ENCODE measurements around the gene ST14. TPM values are rescaled to one million over a fixed set of nuclear protein-coding genes. Genes with fewer than 3 reads are reported as not detected.

ST14 gene
- total RNA-seq, 4 donors from 2014 or later: 1.2 to 3.4 (median 2.6) TPM

GRCh38 chr11:130163346-130164220, 4.0 kb downstream of the ST14 start:
- intact Hi-C loops (cut with DNase I): no loop called here
- no peak for DNase-seq (ENCODE audit: extremely low spot score)

GRCh38 chr11:130164221-130164570, 4.6 kb downstream of the ST14 start:
- no peak for DNase-seq (ENCODE audit: extremely low spot score)
- Histone ChIP-seq H3K27ac (replicated peaks in 1 of 4) (no peak overlapping the region), H3K9me3 (no peaks in the 10 kb centered on the region), H3K27me3 (peaks cover 0 to 53% (median 11%) of the 10 kb centered on the region in 4 donors), H3K36me3 (no peaks in the 10 kb centered on the region), H3K4me1 (peaks cover 6 to 18% (median 14%) of the 10 kb centered on the region in 4 donors), H3K4me3 (no peak overlapping the region)
- 74% methylated on average over 2 of the region's 2 CpGs for WGBS
- intact Hi-C loops (cut with DNase I): no loop called here
- TF ChIP-seq CTCF (IDR thresholded peaks at IDR 0.05): no peak
- TF ChIP-seq POLR2A (IDR thresholded peaks at IDR 0.05; ENCODE audit: low read depth): no peak
- no peak for TF ChIP-seq EP300 (IDR thresholded peaks at IDR 0.05)
- TF ChIP-seq POLR2AphosphoS5 (IDR thresholded peaks at IDR 0.05): no peak

More at GRCh38 chr11:130163346-130164220, 4.0 kb downstream of the ST14 start:
- no peaks in the 10 kb centered on the region for H3K36me3 ChIP-seq
- H3K4me3 ChIP-seq: no peak overlapping the region
- 58% methylated on average over 13 of the region's 13 CpGs for WGBS
- peaks cover 6 to 18% (median 14%) of the 10 kb centered on the region in 4 donors for H3K4me1 ChIP-seq
- no peak for TF ChIP-seq CTCF (IDR thresholded peaks at IDR 0.05)
- no peak for TF ChIP-seq POLR2A (IDR thresholded peaks at IDR 0.05; ENCODE audit: low read depth)
- no peak for TF ChIP-seq EP300 (IDR thresholded peaks at IDR 0.05)
- no peak for TF ChIP-seq POLR2AphosphoS5 (IDR thresholded peaks at IDR 0.05)
- H3K27me3 ChIP-seq: peaks cover 0 to 59% (median 11%) of the 10 kb centered on the region in 4 donors
- H3K9me3 ChIP-seq: no peaks in the 10 kb centered on the region
- H3K27ac ChIP-seq (replicated peaks in 1 of 4): no peak overlapping the region

- Histone ChIP-seq H3K36me3 (no peaks in the 10 kb centered on the region), H3K4me1 (peaks cover 0 to 3% (median 0%) of the 10 kb centered on the region in 4 donors), H3K9me3 (no peaks in the 10 kb centered on the region), H3K27me3 (peaks cover 0 to 37% (median 4%) of the 10 kb centered on the region in 4 donors), H3K27ac (replicated peaks in 1 of 4) (no peak overlapping the region), H3K4me3 (no peak overlapping the region)
- TF ChIP-seq CTCF (IDR thresholded peaks at IDR 0.05): no peak
- TF ChIP-seq POLR2AphosphoS5 (IDR thresholded peaks at IDR 0.05): no peak
- no peak for TF ChIP-seq POLR2A (IDR thresholded peaks at IDR 0.05; ENCODE audit: low read depth)
- TF ChIP-seq EP300 (IDR thresholded peaks at IDR 0.05): no peak
- no peak for DNase-seq (ENCODE audit: extremely low spot score)
- intact Hi-C loops (cut with DNase I): no loop called here
- WGBS: 89% methylated on average over 9 of the region's 9 CpGs
Measured at GRCh38 chr11:130165601-130166456, 6.2 kb downstream of the ST14 start.

GRCh38 chr11:130166457-130166784, 6.8 kb downstream of the ST14 start:
- H3K4me3 ChIP-seq: no peak overlapping the region
- intact Hi-C loops (cut with DNase I): no loop called here
- no peak for DNase-seq (ENCODE audit: extremely low spot score)
- H3K9me3 ChIP-seq: no peaks in the 10 kb centered on the region
- peaks cover 0 to 3% (median 0%) of the 10 kb centered on the region in 4 donors for H3K4me1 ChIP-seq
- 59% methylated on average over 4 of the region's 4 CpGs for WGBS
- no peak for TF ChIP-seq EP300 (IDR thresholded peaks at IDR 0.05)
- TF ChIP-seq POLR2AphosphoS5 (IDR thresholded peaks at IDR 0.05): no peak
- TF ChIP-seq CTCF (IDR thresholded peaks at IDR 0.05): no peak
- no peak for TF ChIP-seq POLR2A (IDR thresholded peaks at IDR 0.05; ENCODE audit: low read depth)
- no peak overlapping the region for H3K27ac ChIP-seq (replicated peaks in 1 of 4)
- H3K36me3 ChIP-seq: no peaks in the 10 kb centered on the region
- H3K27me3 ChIP-seq: peaks cover 0 to 31% (median under 1%) of the 10 kb centered on the region in 4 donors
